ENCODE measurements around the gene FBXO44. TPM values are rescaled to one million over a fixed set of nuclear protein-coding genes. Genes with fewer than 3 reads are reported as not detected.

Gene FBXO44
- total and polyA plus RNA-seq, 2 experiments from 2014 or later, result 22.0 to 30.8 TPM

DNA sequence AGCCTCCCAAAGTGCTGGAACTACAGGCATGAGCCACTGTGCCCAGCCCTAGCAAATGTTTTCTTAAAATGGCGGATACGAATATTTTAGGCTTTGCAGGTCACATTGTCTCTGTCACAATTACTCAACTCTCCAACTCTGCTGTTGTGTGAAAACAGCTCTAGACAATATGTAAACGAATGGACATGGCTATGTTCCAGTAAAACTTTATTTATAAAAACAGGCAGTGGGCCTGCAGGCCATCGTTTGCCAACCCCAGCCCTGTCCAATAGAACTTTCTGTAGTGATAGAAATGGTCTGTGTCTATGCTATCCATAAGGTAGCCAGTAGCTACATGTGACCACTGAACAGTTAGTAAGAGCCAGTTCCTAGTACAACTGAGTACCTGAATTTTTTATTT, 5.1 kb downstream of the FBXO44 start:
- H3K4me3 Mint-ChIP-seq, result no peak overlapping the region
- ATAC-seq (no peak), DNase-seq (ENCODE audit: low spot score) (no peak)
- H3K79me2 ChIP-seq (replicated peaks; ENCODE audit: insufficient read depth), result no peaks in the 10 kb centered on the region
- H3K27ac ChIP-seq (ENCODE audit: low read depth), result no peak overlapping the region
- H3K4me1 ChIP-seq (ENCODE audit: insufficient read depth), result peaks cover 8% of the 10 kb centered on the region
- no peaks in the 10 kb centered on the region for H3K9me3 Mint-ChIP-seq
- H3K9me2 ChIP-seq (ENCODE audit: insufficient read depth), result no peaks in the 10 kb centered on the region
- H3K36me3 ChIP-seq (ENCODE audit: insufficient read depth), result peaks cover 19% of the 10 kb centered on the region; the same call in 1 of the 2 replicates
- no peak for TF ChIP-seq NANOG (IDR thresholded peaks at IDR 0.05; ENCODE audit: borderline replicate concordance)
- TF ChIP-seq ETS1 (IDR thresholded peaks at IDR 0.05), result no peak
- TF ChIP-seq EZH2 (IDR thresholded peaks at IDR 0.05; ENCODE audit: low read depth, unreplicated experiment), result no peak
- no peak overlapping the region for H2AFZ ChIP-seq
- no peak overlapping the region for H3K4me3 ChIP-seq
- no peak overlapping the region for H3K27ac Mint-ChIP-seq
- peaks cover 9% of the 10 kb centered on the region; the same call in 2 of the 3 replicates for H3K4me1 Mint-ChIP-seq
- H3K36me3 Mint-ChIP-seq (ENCODE audit: low read depth), result peaks cover 31% of the 10 kb centered on the region; the same call in 2 of the 3 replicates
- no peak overlapping the region for H3K4me2 ChIP-seq
- peaks cover 22% of the 10 kb centered on the region for H3F3A ChIP-seq (replicated peaks; ENCODE audit: low read depth)
- peaks cover 8% of the 10 kb centered on the region for H4K20me1 ChIP-seq (replicated peaks; ENCODE audit: insufficient read depth)
- no peaks in the 10 kb centered on the region for H3K27me3 ChIP-seq (ENCODE audit: insufficient read depth)
- peaks cover 15% of the 10 kb centered on the region for H3K27me3 Mint-ChIP-seq (ENCODE audit: insufficient read depth, low read depth, poor library complexity)

GRCh38 chr1:11661103-11661502, 6.4 kb downstream of the FBXO44 start:
- Mint-ChIP-seq H3K27me3 (ENCODE audit: insufficient read depth, low read depth, poor library complexity) (peaks cover 14% of the 10 kb centered on the region), H3K36me3 (ENCODE audit: low read depth) (peaks cover 27% of the 10 kb centered on the region; the same call in 2 of the 3 replicates), H3K27ac (no peak overlapping the region), H3K4me3 (no peak overlapping the region), H3K9me3 (no peaks in the 10 kb centered on the region), H3K4me1 (no peaks in the 10 kb centered on the region)
- H3K27ac ChIP-seq (ENCODE audit: low read depth), result no peak overlapping the region
- no peak for ATAC-seq
- H2AFZ ChIP-seq, result no peak overlapping the region
- TF ChIP-seq ETS1 (IDR thresholded peaks at IDR 0.05), result no peak
- TF ChIP-seq EZH2phosphoT487 (IDR thresholded peaks at IDR 0.05; ENCODE audit: unreplicated experiment), result no peak
- TF ChIP-seq NANOG (IDR thresholded peaks at IDR 0.05; ENCODE audit: borderline replicate concordance), result no peak
- H4K20me1 ChIP-seq (replicated peaks; ENCODE audit: insufficient read depth), result peaks cover 10% of the 10 kb centered on the region
- peaks cover 19% of the 10 kb centered on the region; the same call in 1 of the 2 replicates for H3K36me3 ChIP-seq (ENCODE audit: insufficient read depth)
- no peaks in the 10 kb centered on the region for H3K27me3 ChIP-seq (ENCODE audit: insufficient read depth)
- DNase-seq (ENCODE audit: low spot score), result no peak
- H3K4me1 ChIP-seq (ENCODE audit: insufficient read depth), result no peaks in the 10 kb centered on the region
- H3K4me2 ChIP-seq, result no peak overlapping the region
- no peak overlapping the region for H3K4me3 ChIP-seq
- 0 out of 2 replicates have a peak, but pooled peaks cover 16% of the 10 kb centered on the region for H3F3A ChIP-seq (replicated peaks; ENCODE audit: low read depth)
- H3K79me2 ChIP-seq (replicated peaks; ENCODE audit: insufficient read depth), result no peaks in the 10 kb centered on the region
- H3K9me2 ChIP-seq (ENCODE audit: insufficient read depth), result no peaks in the 10 kb centered on the region

GRCh38 chr1:11664336-11665065, 9.8 kb downstream of the FBXO44 start:
- peak; percentile 73 for DNase-seq (ENCODE audit: low spot score)
- peaks cover 30% of the 10 kb centered on the region for H3K27me3 Mint-ChIP-seq (ENCODE audit: insufficient read depth, low read depth, poor library complexity)
- TF ChIP-seq, protein P1, sequence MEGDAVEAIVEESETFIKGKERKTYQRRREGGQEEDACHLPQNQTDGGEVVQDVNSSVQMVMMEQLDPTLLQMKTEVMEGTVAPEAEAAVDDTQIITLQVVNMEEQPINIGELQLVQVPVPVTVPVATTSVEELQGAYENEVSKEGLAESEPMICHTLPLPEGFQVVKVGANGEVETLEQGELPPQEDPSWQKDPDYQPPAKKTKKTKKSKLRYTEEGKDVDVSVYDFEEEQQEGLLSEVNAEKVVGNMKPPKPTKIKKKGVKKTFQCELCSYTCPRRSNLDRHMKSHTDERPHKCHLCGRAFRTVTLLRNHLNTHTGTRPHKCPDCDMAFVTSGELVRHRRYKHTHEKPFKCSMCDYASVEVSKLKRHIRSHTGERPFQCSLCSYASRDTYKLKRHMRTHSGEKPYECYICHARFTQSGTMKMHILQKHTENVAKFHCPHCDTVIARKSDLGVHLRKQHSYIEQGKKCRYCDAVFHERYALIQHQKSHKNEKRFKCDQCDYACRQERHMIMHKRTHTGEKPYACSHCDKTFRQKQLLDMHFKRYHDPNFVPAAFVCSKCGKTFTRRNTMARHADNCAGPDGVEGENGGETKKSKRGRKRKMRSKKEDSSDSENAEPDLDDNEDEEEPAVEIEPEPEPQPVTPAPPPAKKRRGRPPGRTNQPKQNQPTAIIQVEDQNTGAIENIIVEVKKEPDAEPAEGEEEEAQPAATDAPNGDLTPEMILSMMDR (conservative IDR thresholded peaks at IDR 0.05; ENCODE audit: low read depth in 2 of 2), result no peak
- TF ChIP-seq, protein P2, sequence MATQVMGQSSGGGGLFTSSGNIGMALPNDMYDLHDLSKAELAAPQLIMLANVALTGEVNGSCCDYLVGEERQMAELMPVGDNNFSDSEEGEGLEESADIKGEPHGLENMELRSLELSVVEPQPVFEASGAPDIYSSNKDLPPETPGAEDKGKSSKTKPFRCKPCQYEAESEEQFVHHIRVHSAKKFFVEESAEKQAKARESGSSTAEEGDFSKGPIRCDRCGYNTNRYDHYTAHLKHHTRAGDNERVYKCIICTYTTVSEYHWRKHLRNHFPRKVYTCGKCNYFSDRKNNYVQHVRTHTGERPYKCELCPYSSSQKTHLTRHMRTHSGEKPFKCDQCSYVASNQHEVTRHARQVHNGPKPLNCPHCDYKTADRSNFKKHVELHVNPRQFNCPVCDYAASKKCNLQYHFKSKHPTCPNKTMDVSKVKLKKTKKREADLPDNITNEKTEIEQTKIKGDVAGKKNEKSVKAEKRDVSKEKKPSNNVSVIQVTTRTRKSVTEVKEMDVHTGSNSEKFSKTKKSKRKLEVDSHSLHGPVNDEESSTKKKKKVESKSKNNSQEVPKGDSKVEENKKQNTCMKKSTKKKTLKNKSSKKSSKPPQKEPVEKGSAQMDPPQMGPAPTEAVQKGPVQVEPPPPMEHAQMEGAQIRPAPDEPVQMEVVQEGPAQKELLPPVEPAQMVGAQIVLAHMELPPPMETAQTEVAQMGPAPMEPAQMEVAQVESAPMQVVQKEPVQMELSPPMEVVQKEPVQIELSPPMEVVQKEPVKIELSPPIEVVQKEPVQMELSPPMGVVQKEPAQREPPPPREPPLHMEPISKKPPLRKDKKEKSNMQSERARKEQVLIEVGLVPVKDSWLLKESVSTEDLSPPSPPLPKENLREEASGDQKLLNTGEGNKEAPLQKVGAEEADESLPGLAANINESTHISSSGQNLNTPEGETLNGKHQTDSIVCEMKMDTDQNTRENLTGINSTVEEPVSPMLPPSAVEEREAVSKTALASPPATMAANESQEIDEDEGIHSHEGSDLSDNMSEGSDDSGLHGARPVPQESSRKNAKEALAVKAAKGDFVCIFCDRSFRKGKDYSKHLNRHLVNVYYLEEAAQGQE (IDR thresholded peaks at IDR 0.05; ENCODE audit: unreplicated experiment), result peak; percentile 2
- TF ChIP-seq ETS1 (IDR thresholded peaks at IDR 0.05) (no peak), POLR2AphosphoS5 (IDR thresholded peaks at IDR 0.05; ENCODE audit: low read depth) (peak; percentile 75), ZNF331 (CRISPR knock-in tag; IDR thresholded peaks at IDR 0.05; ENCODE audit: low read depth) (no peak), NANOG (IDR thresholded peaks at IDR 0.05; ENCODE audit: borderline replicate concordance) (no peak)

More at GRCh38 chr1:11664336-11665065, 9.8 kb downstream of the FBXO44 start:
- Mint-ChIP-seq H3K27ac (no peak overlapping the region), H3K4me3 (peak overlapping the region; percentile 66; the same call in 2 of the 3 replicates), H3K36me3 (ENCODE audit: low read depth) (peaks cover 41% of the 10 kb centered on the region), H3K9me3 (no peaks in the 10 kb centered on the region), H3K4me1 (peaks cover 3% of the 10 kb centered on the region; the same call in 1 of the 3 replicates)
- peak; percentile 24 for ATAC-seq
- H3K27ac ChIP-seq (ENCODE audit: low read depth), result peak overlapping the region; percentile 83
- no peaks in the 10 kb centered on the region for H3K27me3 ChIP-seq (ENCODE audit: insufficient read depth)
- H3K4me3 ChIP-seq, result peak overlapping the region; percentile 59
- peaks cover 4% of the 10 kb centered on the region; the same call in 1 of the 2 replicates for H3K36me3 ChIP-seq (ENCODE audit: insufficient read depth)
- no peak overlapping the region for H2AFZ ChIP-seq
- H4K20me1 ChIP-seq (replicated peaks; ENCODE audit: insufficient read depth), result peaks cover 15% of the 10 kb centered on the region
- no peaks in the 10 kb centered on the region for H3K9me2 ChIP-seq (ENCODE audit: insufficient read depth)
- H3F3A ChIP-seq (replicated peaks; ENCODE audit: low read depth), result peaks cover 35% of the 10 kb centered on the region
- no peaks in the 10 kb centered on the region for H3K4me1 ChIP-seq (ENCODE audit: insufficient read depth)
- no peaks in the 10 kb centered on the region for H3K79me2 ChIP-seq (replicated peaks; ENCODE audit: insufficient read depth)
- H3K4me2 ChIP-seq, result peak overlapping the region; percentile 86

Measured in GM23338 (cell line).